ENCODE measurements around the gene CCL11. TPM values are rescaled to one million over a fixed set of nuclear protein-coding genes. Genes with fewer than 3 reads are reported as not detected.

CCL11 gene
- total RNA-seq, 1 donor from 2014 or later = not detected

DNA sequence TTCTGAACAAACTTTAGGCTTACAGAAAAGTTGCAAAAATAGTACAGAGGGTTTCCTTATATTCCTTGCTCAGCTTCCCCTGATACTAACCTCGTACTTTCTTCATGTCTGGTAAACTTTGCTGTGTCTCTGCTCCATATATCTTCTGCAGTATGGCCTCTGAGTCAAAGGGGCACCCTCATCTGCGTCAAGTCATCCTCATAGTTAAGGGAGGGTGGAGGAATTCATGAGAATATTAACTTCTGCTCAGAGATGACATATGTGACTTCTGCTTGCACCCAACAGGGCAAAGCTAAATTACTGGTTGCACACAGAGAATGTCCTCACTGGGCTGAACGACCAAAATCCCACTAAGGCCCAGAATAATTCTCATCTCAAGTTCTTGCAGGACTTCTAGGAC, 19.8 kb upstream of the CCL11 start:
- H3K4me1 Mint-ChIP-seq = no peaks in the 10 kb centered on the region
- no peak overlapping the region for H3K4me3 Mint-ChIP-seq
- H3K27ac Mint-ChIP-seq (ENCODE audit: unreplicated experiment) = no peak overlapping the region
- H3K9me3 Mint-ChIP-seq = no peaks in the 10 kb centered on the region
- no peaks in the 10 kb centered on the region for H3K36me3 Mint-ChIP-seq (ENCODE audit: low read depth)
- H3K27me3 Mint-ChIP-seq (ENCODE audit: low read depth) = peaks cover 58% of the 10 kb centered on the region
- no peak for DNase-seq (ENCODE audit: low read depth, low spot score)
- TF ChIP-seq CTCF (conservative IDR thresholded peaks at IDR 0.05) = no peak

GRCh38 chr17:34269969-34270368, 15.6 kb upstream of the CCL11 start, which contains the start of gene CCL7:
TSS of gene CCL7 (plus strand) at chr17:34270221. CDS start at chr17:34270291, 70 bp downstream.
- no peak for DNase-seq (ENCODE audit: low read depth, low spot score)
- no peaks in the 10 kb centered on the region for H3K36me3 Mint-ChIP-seq (ENCODE audit: low read depth)
- H3K4me1 Mint-ChIP-seq = no peaks in the 10 kb centered on the region
- H3K4me3 Mint-ChIP-seq = no peak within 1 kb of the TSS
- peaks cover 60% of the 10 kb centered on the region for H3K27me3 Mint-ChIP-seq (ENCODE audit: low read depth)
- H3K27ac Mint-ChIP-seq (ENCODE audit: unreplicated experiment) = no peak within 1 kb of the TSS
- no peaks in the 10 kb centered on the region for H3K9me3 Mint-ChIP-seq
- no peak for TF ChIP-seq CTCF (conservative IDR thresholded peaks at IDR 0.05)

GRCh38 chr17:34275881-34276280, 9.7 kb upstream of the CCL11 start:
- Mint-ChIP-seq H3K4me3 (no peak overlapping the region), H3K4me1 (no peaks in the 10 kb centered on the region), H3K9me3 (no peaks in the 10 kb centered on the region), H3K27ac (ENCODE audit: unreplicated experiment) (no peak overlapping the region), H3K27me3 (ENCODE audit: low read depth) (peaks cover 41% of the 10 kb centered on the region), H3K36me3 (ENCODE audit: low read depth) (no peaks in the 10 kb centered on the region)
- DNase-seq (ENCODE audit: low read depth, low spot score) = no peak
- no peak for TF ChIP-seq CTCF (conservative IDR thresholded peaks at IDR 0.05)

- TF ChIP-seq CTCF (conservative IDR thresholded peaks at IDR 0.05) = no peak
- no peaks in the 10 kb centered on the region for H3K9me3 Mint-ChIP-seq
Measured at GRCh38 chr17:34276826-34277225, 8.7 kb upstream of the CCL11 start.

GRCh38 chr17:34283571-34283970, 2.0 kb upstream of the CCL11 start:
- H3K27ac Mint-ChIP-seq (ENCODE audit: unreplicated experiment) = no peak overlapping the region
- H3K4me1 Mint-ChIP-seq = no peaks in the 10 kb centered on the region
- no peak for DNase-seq (ENCODE audit: low read depth, low spot score)
- no peak for TF ChIP-seq CTCF (conservative IDR thresholded peaks at IDR 0.05)
- H3K9me3 Mint-ChIP-seq = peaks cover 2% of the 10 kb centered on the region
- no peaks in the 10 kb centered on the region for H3K36me3 Mint-ChIP-seq (ENCODE audit: low read depth)
- H3K4me3 Mint-ChIP-seq = no peak overlapping the region
- H3K27me3 Mint-ChIP-seq (ENCODE audit: low read depth) = peaks cover 82% of the 10 kb centered on the region

More at GRCh38 chr17:34276826-34277225, 8.7 kb upstream of the CCL11 start:
- Mint-ChIP-seq H3K4me3 (no peak overlapping the region), H3K27ac (ENCODE audit: unreplicated experiment) (no peak overlapping the region), H3K27me3 (ENCODE audit: low read depth) (peaks cover 42% of the 10 kb centered on the region), H3K36me3 (ENCODE audit: low read depth) (no peaks in the 10 kb centered on the region), H3K4me1 (no peaks in the 10 kb centered on the region)
- no peak for DNase-seq (ENCODE audit: low read depth, low spot score)

DNA sequence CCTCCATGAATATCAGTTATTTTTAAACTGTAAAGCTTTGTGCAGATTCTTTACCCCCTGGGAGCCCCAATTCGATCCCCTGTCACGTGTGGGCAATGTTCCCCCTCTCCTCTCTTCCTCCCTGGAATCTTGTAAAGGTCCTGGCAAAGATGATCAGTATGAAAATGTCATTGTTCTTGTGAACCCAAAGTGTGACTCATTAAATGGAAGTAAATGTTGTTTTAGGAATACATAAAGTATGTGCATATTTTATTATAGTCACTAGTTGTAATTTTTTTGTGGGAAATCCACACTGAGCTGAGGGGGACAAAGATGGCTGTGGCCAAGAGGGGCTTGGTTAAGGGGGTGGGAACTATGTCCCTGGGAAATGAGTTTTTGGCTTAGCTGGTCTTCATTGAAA, 2.3 kb downstream of the CCL11 start:
- H3K36me3 Mint-ChIP-seq (ENCODE audit: low read depth) = no peaks in the 10 kb centered on the region
- no peaks in the 10 kb centered on the region for H3K4me1 Mint-ChIP-seq
- peaks cover 64% of the 10 kb centered on the region for H3K27me3 Mint-ChIP-seq (ENCODE audit: low read depth)
- DNase-seq (ENCODE audit: low read depth, low spot score) = no peak
- H3K27ac Mint-ChIP-seq (ENCODE audit: unreplicated experiment) = no peak overlapping the region
- peaks cover 2% of the 10 kb centered on the region for H3K9me3 Mint-ChIP-seq
- H3K4me3 Mint-ChIP-seq = no peak overlapping the region
- TF ChIP-seq CTCF (conservative IDR thresholded peaks at IDR 0.05) = no peak

All from neural crest cell (in vitro differentiated cells).